ENCODE data around the gene SRP68.

The SRP68 gene

DNA sequence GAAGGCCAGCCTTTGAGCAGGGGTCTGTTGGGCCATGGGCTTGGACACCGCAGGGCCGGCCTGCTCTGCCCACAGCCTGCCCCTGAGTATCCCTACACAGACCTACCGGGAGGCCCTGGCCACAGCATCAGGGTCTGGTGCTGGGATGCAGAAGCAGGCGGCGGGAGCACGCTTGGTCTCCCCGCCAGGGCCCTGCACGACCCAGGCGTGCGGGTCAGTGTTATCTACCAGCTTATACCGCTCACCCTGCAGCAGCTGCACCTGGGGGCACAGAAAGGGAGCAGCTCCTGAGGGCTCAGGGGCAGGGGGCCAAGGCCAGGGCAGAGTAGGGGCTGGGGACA, 54.0 kb downstream of the SRP68 start:
- CTCF ChIA-PET: interaction anchor here (0.6 to 1.6 kb wide), 2 partner anchors 267 to 281 kb away, joined by 3 to 5 read pairs; no protein-coding TSS in a partner anchor
- no peaks in the 10 kb centered on the region for H3K36me3 Mint-ChIP-seq
- H3K27ac Mint-ChIP-seq: no peak overlapping the region
- H3K4me3 Mint-ChIP-seq: no peak overlapping the region
- peaks cover 24% of the 10 kb centered on the region for H3K27me3 Mint-ChIP-seq
- DNase-seq: no peak
- H3K9me3 Mint-ChIP-seq: no peaks in the 10 kb centered on the region
- peaks cover 5% of the 10 kb centered on the region for H3K4me1 Mint-ChIP-seq

DNA sequence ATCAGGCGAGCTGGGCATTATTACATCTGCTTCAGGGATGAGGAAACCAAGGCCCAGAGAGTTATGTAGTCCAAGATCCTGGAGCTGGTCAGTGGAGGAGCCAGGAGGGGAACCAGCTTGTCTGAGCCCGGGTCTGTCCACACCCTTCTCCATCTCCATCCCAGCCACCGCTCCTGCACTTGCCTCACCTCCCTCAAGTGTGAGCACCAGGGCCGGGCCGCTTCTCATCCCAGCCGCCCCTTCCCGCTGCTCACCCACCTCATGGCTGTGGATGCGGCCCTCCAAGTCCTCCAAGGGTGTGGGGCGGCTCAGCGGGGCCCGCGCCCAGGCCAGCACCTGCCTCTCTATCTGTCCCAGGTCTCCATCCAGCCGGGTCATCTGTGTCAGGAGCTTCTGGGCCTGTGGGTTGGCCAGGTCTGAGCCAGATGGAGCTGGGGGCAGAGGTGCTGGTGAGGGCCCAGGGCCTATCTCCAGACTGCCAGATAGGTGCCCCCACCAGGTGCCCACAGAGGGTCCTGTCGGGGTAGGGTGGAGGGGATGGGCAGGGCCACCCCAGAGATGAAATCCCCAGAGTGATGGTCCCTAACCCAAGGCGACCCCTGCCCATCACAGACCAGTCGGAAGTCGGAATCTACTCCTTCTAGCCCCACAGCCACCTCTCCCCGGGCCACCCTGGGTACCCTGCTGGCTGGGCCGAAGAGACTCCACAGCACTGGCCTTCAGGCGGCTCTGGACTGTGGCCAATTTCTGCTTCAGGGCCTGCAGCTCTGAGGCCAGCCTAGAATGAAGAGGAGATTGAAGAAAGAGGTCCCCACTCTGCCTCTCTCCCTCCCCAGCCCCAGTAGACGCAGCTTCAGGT, 54.6 kb downstream of the SRP68 start:
- no peak overlapping the region for H3K4me3 Mint-ChIP-seq
- CTCF ChIA-PET: interaction anchor here (0.6 to 7.5 kb wide), 6 partner anchors 12 to 283 kb away, joined by 3 to 82 read pairs (median 3); no protein-coding TSS in a partner anchor
- no peaks in the 10 kb centered on the region for H3K36me3 Mint-ChIP-seq
- peaks cover 20% of the 10 kb centered on the region for H3K27me3 Mint-ChIP-seq
- DNase-seq: no peak
- H3K27ac Mint-ChIP-seq: no peak overlapping the region
- H3K4me1 Mint-ChIP-seq: peaks cover 5% of the 10 kb centered on the region
- no peaks in the 10 kb centered on the region for H3K9me3 Mint-ChIP-seq

- Mint-ChIP-seq H3K27ac (no peak overlapping the region), H3K9me3 (no peaks in the 10 kb centered on the region), H3K4me3 (no peak overlapping the region), H3K27me3 (peaks cover 26% of the 10 kb centered on the region), H3K4me1 (peaks cover 5% of the 10 kb centered on the region), H3K36me3 (no peaks in the 10 kb centered on the region)
- CTCF ChIA-PET: interaction anchor here (0.6 to 7.5 kb wide), 27 partner anchors 13 to 383 kb away, joined by 3 to 82 read pairs (median 5); partner anchors contain the start of genes CDK3 and FBF1
- no peak for DNase-seq
Observed at GRCh38 chr17:76014925-76015261, 57.4 kb downstream of the SRP68 start.

GRCh38 chr17:76014100-76014924, 58.0 kb downstream of the SRP68 start:
- peak overlapping the region; percentile 52 for H3K27ac Mint-ChIP-seq
- peak; percentile 87 for DNase-seq
- H3K9me3 Mint-ChIP-seq: no peaks in the 10 kb centered on the region

DNA sequence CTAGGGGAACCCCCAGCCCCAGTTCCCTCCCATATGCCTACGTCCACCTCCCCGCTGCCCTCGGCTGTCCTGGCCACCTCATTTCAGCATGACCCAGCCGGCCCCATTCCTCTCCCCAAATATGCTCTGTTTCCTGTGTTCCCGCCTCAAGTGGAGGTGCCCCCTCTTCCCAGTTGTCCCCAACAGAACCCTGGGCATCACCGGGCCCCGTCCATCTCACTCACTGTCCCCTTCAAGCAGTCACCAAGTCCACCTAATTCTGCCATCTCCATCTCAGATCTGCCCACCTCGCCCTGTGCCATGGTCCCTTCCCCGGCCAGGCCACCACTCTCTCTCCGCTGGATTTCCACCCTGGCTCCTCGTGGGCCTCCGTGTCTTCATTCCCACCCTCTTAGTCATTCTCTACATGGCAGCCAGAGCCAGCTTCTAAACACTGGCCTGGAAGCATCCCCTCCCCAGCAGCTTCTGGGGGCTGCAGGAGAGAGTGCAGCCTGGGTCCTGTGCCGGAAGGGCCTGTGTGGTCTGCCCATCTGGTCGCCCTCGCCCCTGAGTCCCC, 58.9 kb downstream of the SRP68 start:
- H3K4me1 Mint-ChIP-seq: peaks cover 5% of the 10 kb centered on the region
- CTCF ChIA-PET: interaction anchor here (0.5 to 7.5 kb wide), 33 partner anchors 11 to 411 kb away, joined by 3 to 82 read pairs (median 4); partner anchors contain the start of genes CDK3, EXOC7 and FBF1
- no peak overlapping the region for H3K27ac Mint-ChIP-seq

More at GRCh38 chr17:76014100-76014924, 58.0 kb downstream of the SRP68 start:
- no peak overlapping the region for H3K4me3 Mint-ChIP-seq
- peaks cover 28% of the 10 kb centered on the region for H3K27me3 Mint-ChIP-seq
- no peaks in the 10 kb centered on the region for H3K36me3 Mint-ChIP-seq
- CTCF ChIA-PET: interaction anchor here (0.5 to 7.5 kb wide), 39 partner anchors 12 to 410 kb away, joined by 3 to 82 read pairs (median 4); partner anchors contain the start of genes CDK3 and FBF1
- H3K4me1 Mint-ChIP-seq: peaks cover 5% of the 10 kb centered on the region

GRCh38 chr17:76011951-76012350, 60.4 kb downstream of the SRP68 start:
- no peak for DNase-seq
- H3K27me3 Mint-ChIP-seq: peaks cover 28% of the 10 kb centered on the region
- CTCF ChIA-PET: interaction anchor here (1.3 to 7.5 kb wide), 6 partner anchors 9 to 288 kb away, joined by 3 to 82 read pairs (median 4); no protein-coding TSS in a partner anchor

More for the DNA sequence above, 58.9 kb downstream of the SRP68 start:
- Mint-ChIP-seq H3K36me3 (no peaks in the 10 kb centered on the region), H3K4me3 (no peak overlapping the region), H3K27me3 (peaks cover 28% of the 10 kb centered on the region), H3K9me3 (no peaks in the 10 kb centered on the region)
- no peak for DNase-seq

GRCh38 chr17:76009969-76010661, 62.2 kb downstream of the SRP68 start:
- Mint-ChIP-seq H3K4me3 (no peak overlapping the region), H3K27me3 (peaks cover 21% of the 10 kb centered on the region), H3K9me3 (no peaks in the 10 kb centered on the region), H3K27ac (no peak overlapping the region), H3K36me3 (no peaks in the 10 kb centered on the region), H3K4me1 (peaks cover 7% of the 10 kb centered on the region)
- no peak for DNase-seq
- CTCF ChIA-PET: interaction anchor here (1.0 to 7.5 kb wide), 6 partner anchors 8 to 290 kb away, joined by 3 to 82 read pairs (median 4); partner anchors contain the start of gene CDK3

More at GRCh38 chr17:76011951-76012350, 60.4 kb downstream of the SRP68 start:
- no peaks in the 10 kb centered on the region for H3K9me3 Mint-ChIP-seq
- peaks cover 5% of the 10 kb centered on the region for H3K4me1 Mint-ChIP-seq
- H3K4me3 Mint-ChIP-seq: no peak overlapping the region
- H3K36me3 Mint-ChIP-seq: no peaks in the 10 kb centered on the region
- no peak overlapping the region for H3K27ac Mint-ChIP-seq

GRCh38 chr17:76009447-76009846, 62.9 kb downstream of the SRP68 start:
- H3K4me1 Mint-ChIP-seq: peaks cover 7% of the 10 kb centered on the region
- H3K27ac Mint-ChIP-seq: no peak overlapping the region
- H3K36me3 Mint-ChIP-seq: no peaks in the 10 kb centered on the region
- H3K9me3 Mint-ChIP-seq: no peaks in the 10 kb centered on the region
- CTCF ChIA-PET: interaction anchor here (1.4 to 8.5 kb wide), 3 partner anchors 10 to 104 kb away, joined by 3 to 87 read pairs (median 34); partner anchors contain the start of genes CDK3 and MRPL38
- H3K4me3 Mint-ChIP-seq: no peak overlapping the region
- DNase-seq: no peak
- H3K27me3 Mint-ChIP-seq: peaks cover 20% of the 10 kb centered on the region

DNA sequence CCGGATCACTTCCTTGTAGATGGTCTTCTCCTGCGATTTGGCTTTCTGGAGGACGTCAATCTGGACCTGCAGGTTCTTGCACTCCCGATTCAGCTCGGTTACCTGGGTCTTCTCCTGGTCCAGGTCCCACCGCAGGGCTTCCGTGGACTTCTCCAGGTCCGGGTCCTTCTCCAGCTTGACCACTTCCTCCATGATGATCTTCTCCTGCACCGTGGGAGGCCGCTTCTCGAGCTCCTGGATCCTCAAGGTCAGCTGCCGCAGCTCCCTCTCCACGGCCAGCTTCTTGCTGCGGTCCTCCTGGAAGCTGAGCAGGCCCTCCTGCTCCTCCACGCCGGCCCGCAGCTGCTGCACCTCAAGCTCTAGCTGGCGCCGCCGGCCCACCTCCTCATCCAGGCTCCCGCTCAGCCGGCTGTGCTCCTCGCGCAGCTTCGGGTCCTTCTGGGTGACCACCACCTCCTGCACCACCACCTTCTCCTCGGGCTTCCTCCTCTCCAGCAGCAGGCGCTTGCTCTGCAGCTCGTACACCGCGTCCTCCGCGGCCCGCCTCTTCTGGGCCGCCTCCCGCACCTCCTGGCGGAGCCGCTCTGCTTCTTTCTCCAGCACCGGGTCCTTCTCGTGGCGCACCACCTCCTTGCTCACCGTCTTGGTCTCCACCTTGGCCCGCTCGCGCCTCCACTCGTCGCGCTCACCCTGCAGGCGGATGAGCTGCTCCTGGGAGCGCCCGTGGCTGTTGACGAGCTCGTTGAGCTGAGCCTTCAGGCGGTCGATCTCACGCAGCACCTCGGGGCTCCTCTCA, 63.5 kb downstream of the SRP68 start:
- no peak overlapping the region for H3K27ac Mint-ChIP-seq
- H3K27me3 Mint-ChIP-seq: peaks cover 14% of the 10 kb centered on the region
- CTCF ChIA-PET: interaction anchor here (1.3 to 8.5 kb wide), 4 partner anchors 9 to 389 kb away, joined by 3 to 87 read pairs (median 18); partner anchors contain the start of genes CDK3 and MRPL38
- DNase-seq: no peak
- no peaks in the 10 kb centered on the region for H3K36me3 Mint-ChIP-seq
- no peak overlapping the region for H3K4me3 Mint-ChIP-seq
- H3K9me3 Mint-ChIP-seq: no peaks in the 10 kb centered on the region
- peaks cover 2% of the 10 kb centered on the region for H3K4me1 Mint-ChIP-seq

GRCh38 chr17:76008208-76008607, 64.1 kb downstream of the SRP68 start:
- Mint-ChIP-seq H3K4me3 (no peak overlapping the region), H3K36me3 (no peaks in the 10 kb centered on the region), H3K27ac (no peak overlapping the region), H3K4me1 (peaks cover 2% of the 10 kb centered on the region), H3K9me3 (no peaks in the 10 kb centered on the region), H3K27me3 (peaks cover 13% of the 10 kb centered on the region)
- DNase-seq: no peak
- CTCF ChIA-PET: interaction anchor here (0.8 to 8.5 kb wide), 8 partner anchors 8 to 390 kb away, joined by 3 to 87 read pairs (median 3); partner anchors contain the start of genes CDK3 and MRPL38

GRCh38 chr17:76007850-76008165, 64.5 kb downstream of the SRP68 start:
- no peak for DNase-seq
- Mint-ChIP-seq H3K36me3 (no peaks in the 10 kb centered on the region), H3K27me3 (peaks cover 13% of the 10 kb centered on the region), H3K27ac (no peak overlapping the region), H3K9me3 (no peaks in the 10 kb centered on the region), H3K4me3 (no peak overlapping the region), H3K4me1 (peaks cover 2% of the 10 kb centered on the region)
- CTCF ChIA-PET: interaction anchor here (0.8 to 8.5 kb wide), 6 partner anchors 9 to 390 kb away, joined by 3 to 87 read pairs (median 3); partner anchors contain the start of gene MRPL38

- CTCF ChIA-PET: interaction anchor here (0.8 to 8.5 kb wide), 5 partner anchors 8 to 258 kb away, joined by 3 to 87 read pairs (median 3); partner anchors contain the start of gene MRPL38
- no peaks in the 10 kb centered on the region for H3K36me3 Mint-ChIP-seq
- no peak overlapping the region for H3K27ac Mint-ChIP-seq
- no peak for DNase-seq
- H3K9me3 Mint-ChIP-seq: no peaks in the 10 kb centered on the region
- H3K27me3 Mint-ChIP-seq: peaks cover 13% of the 10 kb centered on the region
- no peak overlapping the region for H3K4me3 Mint-ChIP-seq
- H3K4me1 Mint-ChIP-seq: peaks cover 2% of the 10 kb centered on the region
Observed at GRCh38 chr17:76007131-76007849, 65.0 kb downstream of the SRP68 start.
